Right lobe of liver (tissue), 4 donors: Measurements from ENCODE around the gene PDZRN4.

Experiments used
- CTCF ChIP-seq, 4 donors: fragments of 200-600 bp in 3 of 4; fragments of 450-650 bp in 1 of 4; IDR thresholded peaks; one replicate each; pipeline versions ENCODE4 v1.5.1 to v1.8.0; 2016 to 2022; ENCODE audit warnings: antibody characterized with exemption in 4 of 4, mild to moderate bottlenecking in 2 of 4
- POLR2A ChIP-seq: fragments of 450-650 bp; IDR thresholded peaks from one replicate; pipeline ENCODE4 v1.6.1; 2017; ENCODE audit warnings: antibody characterized with exemption, mild to moderate bottlenecking
- donor health status: DM: no; HTN: no; CAD: no.
- donor health status: DM: no; HTN: no; CAD: no.
- donor health status: DM: no; HTN: yes; CAD: no.

- no peak for TF ChIP-seq CTCF (IDR thresholded peaks at IDR 0.05)
- no peak for TF ChIP-seq POLR2A
Observed at GRCh38 chr12:41577995-41578394, 389.9 kb downstream of the PDZRN4 start.
